Measurements from ENCODE around the gene CTU2. TPM values are rescaled to one million over a fixed set of nuclear protein-coding genes. Genes with fewer than 3 reads are reported as not detected.

The CTU2 gene
- polyA plus RNA-seq, 1 of the 3 experiments (the other 2 are of a cell fraction): 16.2 TPM

- Histone ChIP-seq H2AFZ (ENCODE audit: low read depth) (no peak overlapping the region), H3K9ac (no peak overlapping the region), H3K4me2 (no peak overlapping the region), H3K4me3 (ENCODE audit: low read depth in 2 of 2, low read length in 1 of 2) (no peak overlapping the region), H4K20me1 (ENCODE audit: insufficient read depth) (peaks cover 97% of the 10 kb centered on the region), H3K79me2 (ENCODE audit: insufficient read depth) (peaks cover 97% of the 10 kb centered on the region), H3K27ac (ENCODE audit: low read depth in 2 of 2, low read length in 1 of 2) (no peak overlapping the region), H3K27me3 (ENCODE audit: insufficient read depth) (no peaks in the 10 kb centered on the region), H3K9me2 (no peaks in the 10 kb centered on the region), H3F3A (replicated peaks; ENCODE audit: insufficient read depth) (peaks cover 3% of the 10 kb centered on the region), H3K36me3 (replicated peaks in 1 of 2; ENCODE audit: control insufficient read depth in 1 of 2, insufficient read depth in 2 of 2, low read length in 1 of 2) (peaks cover 0 to 3% of the 10 kb centered on the region in 2 experiments), H3K9me3 (no peaks in the 10 kb centered on the region), H3K4me1 (ENCODE audit: control insufficient read depth in 1 of 2, insufficient read depth in 2 of 2, low read depth in 1 of 2, low read length in 1 of 2) (peaks cover 2 to 10% of the 10 kb centered on the region in 2 experiments; a peak in 1 of 4 replicates)
- peak; percentile 60 for DNase-seq
- ChIA-PET CTCF (interaction anchor here (1.1 to 30.9 kb wide), 3 partner anchors 7 to 20 kb away, joined by 4 to 540 read pairs (median 93); no protein-coding TSS in a partner anchor), POLR2A (no interaction called here)
- 78% methylated on average over 9 of the region's 24 CpGs for WGBS (ENCODE audit: low lambda C conversion rate)
- TF ChIP-seq USF2 (IDR thresholded peaks at IDR 0.05; ENCODE audit: borderline replicate concordance, low read depth, low read length): no peak
- TF ChIP-seq RAD21 (IDR thresholded peaks at IDR 0.05; ENCODE audit: low read length): no peak
- peak; percentile 36; the same call in 1 of the 2 replicates for TF ChIP-seq RCOR1 (IDR thresholded peaks at IDR 0.05; ENCODE audit: low read length)
Observed at GRCh38 chr16:88760424-88761142, 54.3 kb downstream of the CTU2 start.

DNA sequence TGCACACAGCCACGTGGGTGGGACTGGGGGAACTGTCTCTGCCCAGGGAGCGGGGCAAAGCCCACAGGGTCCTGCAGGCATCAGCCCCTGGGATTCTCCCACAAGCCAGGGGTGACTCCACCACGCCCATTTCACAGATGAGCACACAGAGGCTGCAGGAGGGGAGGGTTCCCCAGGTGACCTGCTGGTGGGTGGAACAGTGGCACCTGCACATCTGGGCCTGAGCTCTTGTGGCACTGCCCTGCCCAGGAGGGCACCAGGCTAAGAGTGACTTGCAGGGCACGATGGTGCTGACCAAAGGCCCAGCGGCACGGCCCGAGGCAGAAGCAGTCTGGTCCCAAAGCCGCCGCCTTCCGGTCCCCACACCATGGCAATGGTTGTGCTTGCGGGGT lies 54.8 kb downstream of the CTU2 start:
- DNase-seq: no peak
- Histone ChIP-seq H3K4me1 (ENCODE audit: control insufficient read depth in 1 of 2, insufficient read depth in 2 of 2, low read depth in 1 of 2, low read length in 1 of 2) (peaks cover 0 to 10% of the 10 kb centered on the region in 2 experiments; a peak in 1 of 4 replicates), H3F3A (replicated peaks; ENCODE audit: insufficient read depth) (no peaks in the 10 kb centered on the region), H3K27ac (ENCODE audit: low read depth in 2 of 2, low read length in 1 of 2) (no peak overlapping the region), H2AFZ (ENCODE audit: low read depth) (no peak overlapping the region), H3K27me3 (ENCODE audit: insufficient read depth) (no peaks in the 10 kb centered on the region), H3K4me2 (no peak overlapping the region), H3K36me3 (replicated peaks in 1 of 2; ENCODE audit: control insufficient read depth in 1 of 2, insufficient read depth in 2 of 2, low read length in 1 of 2) (peaks cover 0 to 3% of the 10 kb centered on the region in 2 experiments), H4K20me1 (ENCODE audit: insufficient read depth) (peaks cover 97% of the 10 kb centered on the region), H3K9me2 (no peaks in the 10 kb centered on the region), H3K79me2 (ENCODE audit: insufficient read depth) (peaks cover 97% of the 10 kb centered on the region), H3K9ac (no peak overlapping the region), H3K4me3 (ENCODE audit: low read depth in 2 of 2, low read length in 1 of 2) (no peak overlapping the region), H3K9me3 (no peaks in the 10 kb centered on the region)
- TF ChIP-seq RAD21 (IDR thresholded peaks at IDR 0.05; ENCODE audit: low read length): no peak
- TF ChIP-seq, protein P1, sequence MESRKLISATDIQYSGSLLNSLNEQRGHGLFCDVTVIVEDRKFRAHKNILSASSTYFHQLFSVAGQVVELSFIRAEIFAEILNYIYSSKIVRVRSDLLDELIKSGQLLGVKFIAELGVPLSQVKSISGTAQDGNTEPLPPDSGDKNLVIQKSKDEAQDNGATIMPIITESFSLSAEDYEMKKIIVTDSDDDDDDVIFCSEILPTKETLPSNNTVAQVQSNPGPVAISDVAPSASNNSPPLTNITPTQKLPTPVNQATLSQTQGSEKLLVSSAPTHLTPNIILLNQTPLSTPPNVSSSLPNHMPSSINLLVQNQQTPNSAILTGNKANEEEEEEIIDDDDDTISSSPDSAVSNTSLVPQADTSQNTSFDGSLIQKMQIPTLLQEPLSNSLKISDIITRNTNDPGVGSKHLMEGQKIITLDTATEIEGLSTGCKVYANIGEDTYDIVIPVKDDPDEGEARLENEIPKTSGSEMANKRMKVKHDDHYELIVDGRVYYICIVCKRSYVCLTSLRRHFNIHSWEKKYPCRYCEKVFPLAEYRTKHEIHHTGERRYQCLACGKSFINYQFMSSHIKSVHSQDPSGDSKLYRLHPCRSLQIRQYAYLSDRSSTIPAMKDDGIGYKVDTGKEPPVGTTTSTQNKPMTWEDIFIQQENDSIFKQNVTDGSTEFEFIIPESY (IDR thresholded peaks at IDR 0.05; ENCODE audit: borderline replicate concordance, low read depth): no peak
- TF ChIP-seq SMC3 (IDR thresholded peaks at IDR 0.05; ENCODE audit: low read depth, low read length): no peak
- no peak for TF ChIP-seq MEF2A (IDR thresholded peaks at IDR 0.05; ENCODE audit: borderline replicate concordance, low read depth)
- TF ChIP-seq SIN3A (IDR thresholded peaks at IDR 0.05; ENCODE audit: borderline replicate concordance, low read depth, low read length): no peak
- TF ChIP-seq POLR2AphosphoS5 (IDR thresholded peaks at IDR 0.05; ENCODE audit: low read depth, low read length): no peak
- TF ChIP-seq RCOR1 (IDR thresholded peaks at IDR 0.05; ENCODE audit: low read length): no peak
- no peak for TF ChIP-seq EP300 (IDR thresholded peaks at IDR 0.05; ENCODE audit: borderline replicate concordance in 1 of 2, low read depth in 1 of 2, low read length in 1 of 2)
- no peak for TF ChIP-seq ELF1 (IDR thresholded peaks at IDR 0.05)
- TF ChIP-seq TCF12 (IDR thresholded peaks at IDR 0.05): no peak
- TF ChIP-seq TEAD4 (IDR thresholded peaks at IDR 0.05; ENCODE audit: borderline replicate concordance, insufficient read depth): no peak
- TF ChIP-seq MXI1 (IDR thresholded peaks at IDR 0.05; ENCODE audit: low read depth, low read length): no peak
- no peak for TF ChIP-seq YY1 (IDR thresholded peaks at IDR 0.05; ENCODE audit: low read depth)
- TF ChIP-seq GABPA (IDR thresholded peaks at IDR 0.05; ENCODE audit: low read depth): no peak
- TF ChIP-seq MAX (IDR thresholded peaks at IDR 0.05; ENCODE audit: low read depth): no peak
- no peak for TF ChIP-seq FOSL2 (IDR thresholded peaks at IDR 0.05; ENCODE audit: borderline replicate concordance, low read depth)
- no peak for TF ChIP-seq NRF1 (IDR thresholded peaks at IDR 0.05; ENCODE audit: low read depth, low read length)
- TF ChIP-seq, protein P2, sequence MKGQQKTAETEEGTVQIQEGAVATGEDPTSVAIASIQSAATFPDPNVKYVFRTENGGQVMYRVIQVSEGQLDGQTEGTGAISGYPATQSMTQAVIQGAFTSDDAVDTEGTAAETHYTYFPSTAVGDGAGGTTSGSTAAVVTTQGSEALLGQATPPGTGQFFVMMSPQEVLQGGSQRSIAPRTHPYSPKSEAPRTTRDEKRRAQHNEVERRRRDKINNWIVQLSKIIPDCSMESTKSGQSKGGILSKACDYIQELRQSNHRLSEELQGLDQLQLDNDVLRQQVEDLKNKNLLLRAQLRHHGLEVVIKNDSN (IDR thresholded peaks at IDR 0.05; ENCODE audit: borderline replicate concordance, low read depth): no peak
- no peak for TF ChIP-seq RFX5 (IDR thresholded peaks at IDR 0.05; ENCODE audit: low read length)
- CTCF ChIA-PET: interaction anchor here (1.1 to 30.9 kb wide), 3 partner anchors 5 to 21 kb away, joined by 4 to 540 read pairs (median 93); no protein-coding TSS in a partner anchor
- POLR2A ChIA-PET: no interaction called here
- 64% methylated on average over 8 of the region's 11 CpGs for WGBS (ENCODE audit: low lambda C conversion rate)
